Measurements from ENCODE around the gene TWSG1.
"Not testable (repeated sequence)": the region's sequence is repeated elsewhere in the genome, so short reads cannot be mapped to it uniquely, and the experiment has no call there.

Gene TWSG1

GRCh38 chr18:9400197-9400596 is 65.6 kb downstream of the TWSG1 start:
- no peak for DNase-seq

DNA sequence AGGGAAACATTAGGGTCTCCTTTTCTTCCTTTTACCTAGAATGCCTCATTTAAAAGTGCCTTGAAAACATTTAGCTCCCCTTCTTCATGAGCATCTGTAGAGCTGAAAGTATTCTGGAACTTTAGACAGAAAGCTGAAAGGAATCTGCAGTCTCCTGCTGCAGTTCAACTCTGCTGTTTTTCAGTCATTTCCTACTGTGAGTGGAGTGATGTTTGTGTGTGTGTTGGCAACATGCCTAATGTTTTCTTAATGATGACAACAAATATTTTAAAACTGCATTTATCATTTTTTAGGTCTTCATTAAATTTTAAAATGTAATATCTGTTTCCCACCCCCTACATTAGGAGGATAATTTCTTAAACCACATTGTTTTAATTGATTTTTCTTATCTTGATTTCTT is 66.6 kb downstream of the TWSG1 start:
- DNase-seq, result no peak

- DNase-seq, result not testable (repeated sequence)
Measured at GRCh38 chr18:9402358-9403007, 67.9 kb downstream of the TWSG1 start.

DNA sequence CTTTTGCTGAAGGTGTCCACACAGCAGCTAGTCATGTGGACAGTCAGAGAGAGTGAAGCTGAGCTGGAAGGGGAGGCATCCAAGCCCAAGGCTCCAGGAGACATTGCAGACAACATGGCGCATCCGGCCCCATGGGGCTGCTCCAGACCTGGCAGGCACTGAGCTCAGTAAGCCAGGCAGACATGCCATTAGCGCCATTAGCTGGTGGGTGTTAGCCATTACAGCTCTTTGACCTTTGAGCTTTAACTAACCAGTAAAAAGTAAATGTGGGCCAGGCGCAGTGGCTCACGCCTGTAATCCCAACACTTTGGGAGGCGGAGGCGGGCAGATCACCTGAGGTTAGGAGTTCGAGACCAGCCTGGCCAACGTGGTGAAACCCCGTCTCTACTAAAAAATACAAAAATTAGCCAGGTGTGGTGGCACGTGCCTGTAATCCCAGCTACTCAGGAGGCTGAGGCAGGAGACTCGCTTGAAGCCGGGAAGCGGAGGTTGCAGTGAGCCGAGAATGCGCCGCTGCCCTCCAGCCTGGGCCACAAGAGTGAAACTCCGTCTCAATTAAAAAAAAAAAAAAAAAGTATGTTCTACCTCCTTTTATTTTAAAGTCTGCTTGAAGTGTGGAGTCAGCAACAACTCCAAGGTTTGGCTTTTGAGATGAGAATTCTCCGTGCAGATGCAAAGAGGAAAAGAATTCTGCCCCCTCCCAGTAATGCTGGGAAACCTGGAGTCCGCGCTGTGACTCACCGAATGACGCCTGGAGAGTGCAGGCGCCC is 69.4 kb downstream of the TWSG1 start:
- DNase-seq, result no peak

DNA sequence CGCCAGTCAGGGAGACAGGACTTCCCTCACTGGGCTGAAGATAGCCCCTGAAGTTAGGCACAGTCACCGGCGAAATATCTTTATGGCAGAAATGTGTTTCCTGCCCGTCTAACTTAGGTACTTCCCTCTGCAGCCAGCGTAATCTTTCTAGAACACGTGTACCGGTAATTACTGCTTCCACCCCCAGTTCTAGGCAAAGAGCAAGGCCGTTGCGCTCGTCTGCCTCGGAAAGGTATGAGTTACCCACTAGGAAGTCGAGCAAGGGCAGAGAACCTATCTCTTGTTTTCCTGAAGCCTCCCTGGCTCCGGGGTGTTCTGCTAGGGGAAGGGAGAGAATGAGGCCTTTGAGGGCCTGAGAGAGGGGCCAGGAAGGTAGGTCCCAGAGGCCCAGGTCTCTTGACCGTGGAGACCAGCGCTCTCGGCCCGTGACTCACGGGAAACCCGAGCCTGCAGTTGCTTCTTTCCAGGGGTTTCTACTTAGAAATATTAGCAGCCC is 70.0 kb downstream of the TWSG1 start:
- DNase-seq, result no peak

DNA sequence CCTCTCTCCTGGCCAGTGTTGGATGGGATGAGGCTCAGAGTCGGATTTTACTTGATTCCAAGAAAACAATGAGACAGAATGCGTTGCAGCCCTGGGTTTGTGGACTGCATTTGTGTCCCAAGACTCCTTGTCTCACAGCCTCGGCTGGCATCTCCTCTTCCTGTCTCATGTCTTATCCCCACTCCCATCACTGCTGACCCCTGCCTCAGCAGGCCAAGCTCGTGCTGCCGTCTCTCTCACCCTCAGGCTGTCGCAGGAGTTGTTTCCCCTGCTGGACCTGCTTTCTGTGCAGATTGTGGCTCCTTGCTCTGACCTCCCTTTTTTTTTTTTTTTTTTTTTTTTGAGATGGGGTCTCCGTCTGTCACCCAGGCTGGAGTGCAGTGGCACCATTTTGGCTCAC is 70.6 kb downstream of the TWSG1 start:
- DNase-seq, result no peak

DNA sequence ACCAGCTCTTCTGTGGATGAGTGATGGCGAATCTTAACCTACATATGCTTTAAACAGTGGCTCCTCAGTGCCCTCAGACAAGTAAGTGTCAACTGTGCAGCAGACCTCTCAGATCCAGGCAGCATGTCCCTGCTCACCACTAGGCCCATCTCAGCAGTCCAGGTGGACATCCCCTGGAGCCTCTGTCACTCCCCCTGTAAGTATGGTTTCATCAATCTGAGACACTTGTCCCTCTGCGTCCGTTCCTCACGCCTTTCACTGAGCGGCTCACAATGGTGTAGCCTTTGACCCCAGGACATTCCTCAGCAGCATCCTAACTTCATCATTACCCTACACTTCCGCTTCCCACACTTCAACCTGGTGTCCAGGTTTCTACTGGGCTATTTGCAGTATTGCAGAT is 71.4 kb downstream of the TWSG1 start:
- no peak for DNase-seq

DNA sequence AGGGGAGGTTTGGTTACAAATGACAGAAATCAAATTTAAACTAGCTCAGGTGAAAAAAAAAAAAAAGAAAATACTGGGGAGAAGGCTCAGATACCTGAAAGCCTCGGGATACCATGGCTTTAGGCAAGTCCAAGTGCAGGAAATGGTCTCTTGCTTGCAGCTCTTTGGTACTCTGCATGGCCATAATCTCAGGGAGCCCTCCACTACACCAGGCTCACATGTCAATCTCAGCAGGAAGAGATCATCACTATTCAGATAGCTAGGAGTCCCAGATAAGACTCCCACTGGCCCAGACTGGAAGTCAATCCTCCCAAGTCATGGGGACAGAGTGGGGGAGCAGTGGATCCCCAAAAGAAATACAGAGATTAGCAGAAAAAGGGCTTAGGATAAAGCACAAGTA is 75.9 kb downstream of the TWSG1 start:
- no peak for DNase-seq

DNA sequence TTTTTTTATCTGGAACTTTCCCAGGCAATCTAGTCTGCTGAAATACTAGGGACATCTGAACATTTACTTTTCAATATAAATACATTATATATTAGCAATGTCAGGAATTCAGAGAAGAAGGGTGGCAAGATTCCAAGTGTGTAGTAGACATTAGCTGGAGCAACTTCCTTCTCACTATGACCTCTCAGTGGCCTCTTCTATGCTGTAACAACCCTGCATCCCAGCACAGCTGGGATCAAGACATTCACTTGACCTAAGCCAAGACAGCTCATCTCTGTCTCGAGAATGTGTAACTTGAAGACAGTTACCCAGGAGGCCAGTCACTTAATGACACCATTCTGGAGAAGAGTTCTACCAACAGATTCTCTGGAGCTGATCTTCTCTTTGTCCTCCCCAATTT is 79.0 kb downstream of the TWSG1 start:
- DNase-seq, result no peak

GRCh38 chr18:9416563-9417072 is 82.0 kb downstream of the TWSG1 start:
- no peak for DNase-seq

DNA sequence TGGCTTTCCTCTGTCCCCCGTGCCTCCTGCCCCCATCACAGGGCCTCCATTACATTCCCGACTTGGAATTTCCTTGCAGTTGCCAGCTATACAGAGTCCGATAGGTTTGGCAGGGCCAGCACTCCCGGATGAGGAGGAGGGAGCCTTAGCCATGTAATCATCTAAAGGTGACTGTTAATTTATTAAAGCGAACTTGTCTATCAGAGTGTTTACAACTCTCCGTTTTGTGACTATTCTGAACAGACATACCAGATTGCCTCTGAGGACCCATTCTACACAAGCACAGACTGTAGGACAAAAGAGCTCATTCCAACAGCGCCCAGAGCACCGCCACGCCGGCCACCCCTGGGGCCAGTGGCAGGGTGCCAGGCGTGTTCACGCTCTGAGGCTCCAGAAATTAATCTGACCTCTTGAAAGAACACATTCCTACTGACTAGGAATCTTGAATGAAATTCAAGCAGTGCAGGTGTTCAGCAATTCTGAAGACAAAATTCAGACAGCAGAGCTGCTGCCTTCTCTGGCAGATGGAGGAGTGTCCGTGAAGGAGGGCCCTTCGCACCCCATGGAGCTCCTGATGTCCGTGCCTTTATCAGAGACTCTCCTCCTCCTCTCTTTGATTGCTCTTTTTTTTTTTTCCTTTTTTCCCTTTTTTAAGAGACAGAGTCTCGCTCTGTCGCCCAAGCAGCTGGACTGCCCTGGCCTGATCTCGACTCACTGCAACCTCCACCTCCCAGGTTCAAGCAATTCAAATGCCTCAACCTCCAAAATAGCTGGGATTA is 82.7 kb downstream of the TWSG1 start:
- DNase-seq, result no peak

DNA sequence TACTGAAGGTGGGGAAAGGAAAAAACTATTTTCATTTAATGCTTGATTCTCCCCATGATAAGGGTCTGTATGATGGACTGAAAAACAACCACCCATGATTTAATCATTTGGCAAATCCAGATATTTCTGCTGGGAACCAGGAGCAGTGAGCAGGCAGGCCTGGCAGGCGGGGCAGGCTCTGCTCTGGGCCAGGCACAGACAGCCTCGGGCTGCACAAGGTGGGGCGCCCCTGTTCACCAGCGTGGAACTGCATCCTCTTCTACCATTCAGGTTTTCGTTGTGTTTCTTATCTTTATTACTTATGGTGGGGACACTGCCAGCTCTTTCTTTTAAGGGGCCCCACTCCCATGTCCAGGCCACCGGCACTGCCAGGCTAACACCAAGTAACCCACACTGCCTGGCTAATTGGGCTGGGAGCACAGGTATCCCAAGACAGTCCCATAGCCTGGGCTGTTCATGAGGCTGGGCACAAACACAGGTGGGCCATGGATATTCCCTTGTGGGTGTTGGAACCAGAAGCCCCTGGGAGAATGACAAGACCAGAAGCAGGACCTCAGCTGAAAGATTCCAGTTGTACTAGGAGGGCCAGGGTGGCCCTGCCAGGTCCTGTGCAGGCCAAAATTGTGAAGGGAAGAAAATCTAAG is 83.6 kb downstream of the TWSG1 start:
- DNase-seq, result no peak

DNA sequence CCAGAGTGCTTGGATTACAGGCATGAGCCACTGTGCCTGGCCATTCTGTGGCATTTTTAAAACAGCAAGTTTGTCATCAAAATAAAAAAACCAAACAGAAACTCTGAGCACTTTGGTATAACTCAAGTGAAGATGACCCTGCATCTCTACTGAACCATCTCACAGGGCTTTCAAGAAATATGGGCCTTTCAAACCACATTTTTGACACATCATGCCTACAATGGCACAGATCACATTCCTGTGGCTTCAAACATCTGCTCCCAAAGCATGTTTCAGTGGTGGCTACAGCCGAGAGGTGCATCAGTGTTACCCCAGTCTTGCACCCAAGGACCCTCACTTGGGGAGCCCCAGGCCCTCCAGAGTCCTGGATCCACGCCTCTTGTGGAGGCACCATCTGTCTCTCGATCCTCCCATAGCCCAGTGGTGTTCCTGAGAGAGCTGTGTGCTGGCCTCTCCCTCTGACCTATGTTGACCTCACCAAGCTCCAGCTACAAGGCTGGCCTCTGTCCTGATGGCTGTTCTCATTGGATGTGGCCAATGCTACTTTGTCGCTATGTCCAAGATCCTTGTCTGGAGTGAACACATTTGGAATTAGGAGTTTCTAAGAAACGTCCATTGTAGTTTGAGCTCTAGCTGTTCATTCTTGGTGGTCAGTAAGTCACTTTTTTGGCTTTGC is 85.5 kb downstream of the TWSG1 start:
- DNase-seq, result no peak

GRCh38 chr18:9421096-9421900 is 86.7 kb downstream of the TWSG1 start:
- no peak for DNase-seq

GRCh38 chr18:9421901-9422327 is 87.3 kb downstream of the TWSG1 start:
- no peak for DNase-seq

DNA sequence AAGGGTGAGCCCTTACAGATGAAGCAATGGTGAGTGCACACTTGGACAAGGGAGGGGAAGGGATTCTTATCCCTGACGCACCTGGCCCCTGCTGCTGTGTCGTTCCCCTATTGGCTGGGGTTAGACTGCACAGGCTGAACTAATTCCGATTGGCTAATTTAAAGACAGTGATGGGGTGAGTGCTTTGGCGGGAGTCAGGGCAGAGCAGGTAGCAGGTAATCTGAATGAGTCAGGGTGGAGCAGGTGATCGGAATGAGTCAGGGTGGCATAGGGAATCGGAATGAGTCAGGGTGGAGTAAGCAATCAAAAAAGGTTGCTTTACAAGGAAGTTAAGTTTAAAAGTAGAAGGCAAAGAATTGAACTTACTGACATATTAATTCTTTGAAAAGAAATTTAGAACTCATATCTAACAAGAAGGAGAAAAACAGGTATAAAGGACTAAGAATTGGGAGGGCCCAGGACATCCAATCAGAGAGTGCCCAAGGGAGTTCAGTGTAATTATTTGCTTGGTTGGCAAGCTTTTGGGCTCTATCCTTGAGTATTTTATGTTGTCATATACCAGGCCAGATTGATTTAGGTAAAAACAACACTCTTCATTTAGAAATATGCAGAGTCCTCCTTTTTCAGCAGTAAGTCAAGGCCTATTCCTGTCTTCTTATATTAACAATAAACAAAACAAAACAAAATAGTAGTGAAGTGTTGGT is 88.4 kb downstream of the TWSG1 start:
- no peak for DNase-seq

GRCh38 chr18:9423648-9424047 is 89.1 kb downstream of the TWSG1 start:
- DNase-seq, result not testable (repeated sequence)

- not testable (repeated sequence) for DNase-seq
Measured at GRCh38 chr18:9424235-9424634, 89.7 kb downstream of the TWSG1 start.

GRCh38 chr18:9426753-9427152 is 92.2 kb downstream of the TWSG1 start:
- DNase-seq, result no peak

GRCh38 chr18:9428301-9428706 is 93.7 kb downstream of the TWSG1 start:
- DNase-seq, result no peak
